Dedifferentiated amniotic fluid mesenchymal stem cell (primary cell): Measurements from ENCODE around the gene PCBP3.

Experiments
- DNase-seq: peaks from one replicate; pipeline ENCODE4 v3.0.0-alpha.2; 2016; ENCODE audit errors: extremely low spot score

Gene PCBP3

DNA sequence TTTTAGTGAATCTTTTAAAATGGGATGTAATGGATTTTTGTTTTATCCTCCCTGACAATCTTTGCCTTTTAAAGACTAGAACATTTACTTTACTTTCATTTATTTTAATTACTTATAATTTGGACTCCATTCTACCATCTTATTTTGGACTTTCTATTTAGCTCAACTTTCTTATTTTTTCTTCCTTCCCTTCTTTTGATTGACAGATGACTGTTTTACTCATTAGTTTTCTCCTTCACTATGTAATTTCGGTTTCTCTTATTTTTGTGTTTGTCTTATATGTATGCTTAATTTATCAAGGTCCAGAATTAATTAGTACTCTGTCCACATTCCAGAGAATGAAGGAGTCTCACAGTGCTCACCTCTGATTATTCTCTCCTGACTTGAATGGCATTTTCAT lies 109.9 kb downstream of the PCBP3 start:
- no peak for DNase-seq

DNA sequence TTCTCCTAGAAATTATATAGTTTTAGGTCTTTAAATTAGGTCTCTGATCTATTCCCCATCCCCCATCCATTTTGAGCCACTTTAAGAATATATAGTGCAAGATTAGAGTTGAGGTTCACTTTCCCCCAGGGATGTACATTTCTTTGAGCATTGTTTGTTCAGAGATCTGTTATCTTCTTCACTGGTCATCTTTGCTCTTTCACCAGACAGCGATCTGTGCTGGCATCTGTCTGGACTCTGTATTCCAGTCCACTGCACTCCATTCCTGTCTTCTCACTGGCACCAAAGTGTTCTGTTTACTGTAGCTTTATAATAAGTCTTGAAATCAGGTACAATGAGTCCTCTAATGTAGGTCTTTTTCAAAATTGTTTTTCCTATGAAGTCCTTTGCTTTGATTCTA lies 112.5 kb downstream of the PCBP3 start:
- DNase-seq, result no peak

DNA sequence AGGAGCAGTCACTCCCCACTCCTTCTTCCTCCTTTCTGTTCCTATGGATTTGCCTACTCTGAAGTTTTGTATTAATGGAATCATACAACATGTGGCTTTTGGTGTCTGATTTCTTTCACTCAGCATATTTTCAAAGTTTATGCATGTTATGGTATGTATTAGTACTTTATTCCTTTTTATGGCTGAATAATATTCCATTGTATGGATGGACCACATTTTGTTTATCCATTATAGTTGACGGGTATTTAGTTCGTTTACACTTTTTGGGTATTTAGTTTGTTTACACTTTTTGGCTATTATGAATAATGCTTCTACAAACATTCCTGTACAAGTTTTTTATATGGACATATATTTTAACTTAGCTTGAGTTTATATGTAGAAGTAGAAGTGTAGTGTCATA lies 113.1 kb downstream of the PCBP3 start:
- no peak for DNase-seq

DNA sequence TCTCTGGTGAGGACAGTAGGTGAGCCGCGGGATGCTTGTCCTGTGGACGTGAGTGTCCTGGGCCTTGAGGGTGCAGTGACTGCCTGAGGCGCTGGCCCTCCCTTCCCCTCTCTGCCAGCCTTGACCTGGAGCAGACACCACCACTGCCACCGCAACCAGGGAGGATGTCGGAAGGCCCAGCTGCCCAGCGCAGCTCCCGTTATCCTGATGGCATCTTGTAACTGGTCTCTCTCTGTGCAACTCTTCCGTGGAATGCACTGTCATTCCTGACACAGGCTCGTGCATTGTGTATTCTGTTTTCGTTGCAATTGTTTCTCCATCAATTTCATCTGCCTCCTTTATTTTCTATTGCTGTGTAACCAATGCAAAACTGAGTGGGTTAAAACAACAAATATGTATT lies 118.2 kb downstream of the PCBP3 start:
- no peak for DNase-seq

DNA sequence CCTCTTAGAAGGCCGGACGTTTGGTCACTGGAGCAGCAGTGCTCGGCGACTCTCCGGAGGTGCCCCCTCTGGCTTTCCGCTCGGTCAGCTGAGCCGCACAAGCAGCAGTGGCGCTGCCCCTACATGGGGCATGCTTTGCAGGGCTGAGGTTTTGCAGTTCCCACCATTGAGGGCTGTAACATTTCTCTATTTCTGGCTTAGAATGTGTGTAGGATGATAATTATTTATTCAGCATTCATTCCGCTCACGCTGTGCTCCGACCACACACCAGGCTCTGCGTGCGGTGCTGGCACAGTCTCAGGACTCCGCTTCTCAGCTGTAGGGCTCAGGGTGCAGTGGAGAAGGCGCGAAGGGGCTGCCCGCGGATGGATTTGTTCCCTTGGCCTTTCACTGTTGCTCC lies 119.5 kb downstream of the PCBP3 start:
- no peak for DNase-seq

DNA sequence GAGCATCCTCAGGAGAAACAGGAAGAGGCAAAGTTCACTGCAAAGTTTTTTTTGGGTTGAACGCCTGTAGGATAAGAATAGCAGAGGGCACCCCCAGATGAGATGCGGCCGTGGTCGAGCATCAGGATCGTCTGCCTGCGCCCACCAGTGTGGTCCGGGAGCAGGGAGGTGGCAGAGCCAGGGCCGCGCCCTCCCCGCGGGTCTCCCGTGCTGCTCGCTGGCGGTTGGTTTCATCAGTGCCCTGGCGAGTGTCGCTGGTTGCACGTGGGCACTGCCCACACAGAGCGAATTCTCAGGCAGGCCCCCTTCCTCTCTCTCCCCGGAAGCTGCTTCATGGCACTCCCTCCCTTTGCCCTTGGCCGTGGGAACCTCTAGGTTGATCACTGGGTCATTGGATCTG lies 120.0 kb downstream of the PCBP3 start:
- no peak for DNase-seq

DNA sequence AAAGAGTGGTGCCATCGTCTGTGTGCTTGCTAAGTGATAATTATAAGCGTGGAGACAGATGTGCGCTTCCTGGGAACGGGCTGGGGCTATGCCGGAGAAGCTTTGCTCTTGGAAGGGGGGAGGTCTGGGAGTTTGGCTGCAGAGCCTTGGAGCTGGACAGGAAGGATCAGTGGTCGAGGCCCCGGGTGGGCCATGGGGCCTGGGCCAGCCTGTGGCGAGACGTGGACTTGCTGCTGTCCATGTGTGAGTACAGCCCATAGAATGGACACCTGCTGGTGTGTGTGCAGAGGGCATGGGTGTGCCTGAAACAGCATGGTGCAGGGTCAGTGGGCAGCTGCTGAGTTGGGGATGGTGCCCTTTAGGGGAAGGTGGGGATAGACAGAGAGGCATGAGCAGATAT lies 121.3 kb downstream of the PCBP3 start:
- DNase-seq, result no peak

DNA sequence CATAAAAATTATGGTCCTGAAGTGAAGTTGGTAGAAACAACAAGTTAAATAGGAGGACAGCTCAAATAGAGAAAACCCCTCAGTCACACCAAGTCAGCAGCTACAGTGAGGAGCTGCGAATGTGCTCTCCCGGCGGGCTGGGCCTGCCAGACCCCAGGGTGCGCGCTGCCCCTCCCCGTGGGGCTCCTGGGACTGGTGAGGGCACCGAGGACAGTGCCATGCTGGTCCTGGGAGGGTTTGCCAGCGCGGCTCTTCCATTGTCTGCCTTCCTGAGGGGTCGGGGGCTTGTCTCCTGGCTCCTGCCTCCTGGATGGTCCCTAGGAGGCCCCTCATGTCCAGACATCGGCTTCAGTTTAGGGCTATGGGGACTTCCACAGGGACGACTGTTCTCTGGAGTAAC lies 121.8 kb downstream of the PCBP3 start:
- no peak for DNase-seq

DNA sequence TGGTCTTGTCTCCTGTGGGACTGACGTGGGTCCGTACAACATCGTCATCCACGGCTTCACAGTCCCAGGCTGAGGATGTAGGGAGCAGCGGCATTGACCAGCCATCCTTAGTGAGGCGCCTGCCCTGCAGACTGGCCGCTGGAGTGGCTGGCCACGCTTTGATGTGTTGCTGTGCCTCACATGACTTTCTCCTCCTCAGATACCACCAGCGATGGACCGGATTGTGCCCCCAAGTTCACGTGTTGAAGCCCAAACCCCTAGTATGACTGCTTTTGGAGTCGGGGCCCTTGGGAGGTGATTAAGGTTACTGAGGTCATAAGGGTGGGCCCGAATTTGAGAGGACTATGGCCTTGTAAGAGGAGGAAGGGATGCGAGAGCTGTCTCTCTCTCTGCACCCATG lies 122.5 kb downstream of the PCBP3 start:
- no peak for DNase-seq

DNA sequence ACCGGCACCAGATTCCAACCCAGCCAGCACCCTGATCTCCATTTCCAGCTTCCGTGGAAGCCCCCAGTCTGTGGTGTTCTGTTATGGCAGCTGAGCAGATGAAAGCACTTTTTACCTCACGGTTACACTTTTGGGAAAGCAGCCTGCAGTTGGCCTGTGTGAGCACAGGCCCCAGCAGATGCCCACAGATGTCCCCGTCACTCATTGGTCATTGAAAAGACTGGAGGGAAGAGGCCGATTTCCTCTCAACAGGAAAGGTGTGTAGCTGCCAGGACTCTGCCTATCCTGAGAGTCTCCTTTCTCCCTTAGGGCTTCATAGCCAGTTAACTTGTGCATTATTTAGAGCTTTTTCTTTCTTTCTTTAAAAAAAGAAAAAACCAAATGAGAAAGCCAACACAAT lies 123.0 kb downstream of the PCBP3 start:
- no peak for DNase-seq

DNA sequence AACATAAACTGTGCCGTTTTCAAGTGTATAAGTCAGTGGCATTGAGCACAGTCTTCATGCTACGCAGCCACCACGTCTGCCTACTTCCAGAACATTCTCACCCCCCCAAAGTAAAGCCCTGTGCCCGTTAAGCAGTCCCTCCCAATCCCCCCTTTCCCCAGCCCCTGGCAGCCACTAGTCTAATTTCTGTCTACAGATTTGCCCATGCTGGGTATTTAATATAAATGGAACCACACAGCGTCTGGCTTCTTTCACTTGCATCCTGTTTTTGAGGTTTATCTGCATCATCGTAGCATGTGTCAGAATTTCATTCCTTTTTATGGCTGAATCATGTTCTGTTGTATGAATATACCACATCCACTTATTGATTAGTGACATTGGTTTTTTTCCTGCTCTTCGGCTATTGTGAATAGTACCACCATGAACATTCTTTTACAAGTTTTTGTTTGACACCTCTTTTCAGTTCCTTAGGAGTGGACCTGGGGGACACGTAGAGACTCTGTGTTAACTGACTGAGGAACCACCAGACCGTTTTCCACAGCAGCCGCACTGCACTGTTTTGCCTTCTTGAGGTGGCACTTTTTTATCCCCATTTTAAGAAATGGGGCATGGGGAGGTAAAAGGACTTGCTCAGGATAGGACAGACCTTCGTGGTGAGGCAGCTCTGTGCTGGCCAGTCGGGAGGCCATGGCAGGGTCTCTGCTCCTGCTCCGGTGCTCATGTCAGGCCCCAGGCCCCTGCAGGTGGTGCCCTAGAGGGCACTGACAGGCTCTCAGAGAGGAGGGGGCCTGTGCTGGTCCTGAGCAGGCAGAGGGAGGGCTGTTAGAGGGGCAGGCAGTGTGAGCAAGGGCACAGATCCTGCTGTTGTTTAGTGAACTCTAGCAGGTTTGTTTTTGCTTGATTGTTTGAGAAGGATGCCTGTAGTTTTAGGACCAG lies 123.8 kb downstream of the PCBP3 start:
- DNase-seq, result no peak

DNA sequence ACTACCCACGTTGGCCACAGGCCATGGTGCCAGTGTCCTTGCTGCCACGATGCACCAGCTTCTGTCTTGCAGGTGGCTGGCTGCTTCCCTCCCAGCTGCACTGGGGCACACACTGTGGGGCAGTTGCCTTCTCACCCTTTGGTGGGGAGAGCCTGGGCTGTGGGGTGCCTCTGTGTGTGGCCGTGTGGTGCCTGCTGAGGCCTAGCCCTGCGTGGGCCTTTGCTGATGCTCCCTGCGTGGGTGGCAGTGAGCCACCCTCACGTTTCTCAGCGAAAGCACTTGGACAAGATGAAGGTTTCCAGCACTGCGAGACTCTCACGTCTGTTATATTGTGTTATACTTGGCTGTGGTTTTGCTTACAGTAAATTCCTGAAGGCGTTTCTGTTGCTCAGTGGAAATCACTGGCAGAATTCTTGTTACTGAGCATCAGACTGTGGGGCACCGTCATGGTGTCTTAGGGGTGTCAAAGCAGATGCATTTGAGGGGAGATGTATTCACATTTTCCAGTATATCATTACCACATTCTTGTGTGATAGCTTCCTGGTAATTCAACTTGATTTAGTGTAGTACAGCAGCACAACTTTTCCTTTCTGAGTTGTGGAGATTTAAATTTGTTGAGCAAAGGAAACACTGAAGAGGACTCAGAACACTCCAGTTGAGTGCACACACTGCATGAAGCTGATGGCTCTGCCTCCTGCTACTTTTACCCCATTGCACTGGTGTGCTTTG lies 124.7 kb downstream of the PCBP3 start:
- DNase-seq, result no peak

DNA sequence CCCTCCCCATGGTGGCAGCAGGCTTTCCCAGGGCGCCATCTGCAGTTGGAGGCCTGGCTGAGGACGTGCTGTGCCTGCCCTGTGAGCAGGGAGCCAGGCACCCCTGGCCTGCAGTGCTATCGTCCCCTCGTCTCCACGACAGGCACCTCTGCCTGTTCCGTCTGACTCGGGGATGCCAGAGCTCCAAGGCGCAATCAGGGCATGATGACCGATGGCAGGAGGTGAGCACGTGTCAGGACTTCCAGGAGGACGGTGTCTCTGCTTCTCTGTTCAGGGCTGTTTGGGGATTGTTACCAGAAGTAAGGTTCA lies 125.2 kb downstream of the PCBP3 start:
- DNase-seq, result no peak

DNA sequence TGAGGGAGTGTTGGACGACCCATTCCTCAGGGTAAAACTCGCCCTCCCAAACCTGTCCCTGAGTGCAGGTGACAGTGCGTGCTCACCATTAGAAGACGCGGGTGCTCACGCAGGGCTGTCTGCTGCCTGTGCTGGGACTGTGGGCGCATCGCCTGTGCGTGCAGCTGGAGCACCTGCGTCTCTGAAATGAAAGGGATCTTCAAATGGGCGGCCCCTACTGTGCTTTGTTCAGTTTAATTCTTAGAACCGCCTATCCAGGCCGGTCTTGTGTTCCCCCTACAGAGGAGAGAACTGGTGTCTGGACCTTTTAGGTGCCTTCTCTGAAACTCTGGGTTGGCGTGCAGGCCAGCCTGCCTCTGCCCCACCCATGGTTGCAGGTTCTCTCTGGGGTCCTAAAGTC lies 125.8 kb downstream of the PCBP3 start:
- DNase-seq, result no peak

DNA sequence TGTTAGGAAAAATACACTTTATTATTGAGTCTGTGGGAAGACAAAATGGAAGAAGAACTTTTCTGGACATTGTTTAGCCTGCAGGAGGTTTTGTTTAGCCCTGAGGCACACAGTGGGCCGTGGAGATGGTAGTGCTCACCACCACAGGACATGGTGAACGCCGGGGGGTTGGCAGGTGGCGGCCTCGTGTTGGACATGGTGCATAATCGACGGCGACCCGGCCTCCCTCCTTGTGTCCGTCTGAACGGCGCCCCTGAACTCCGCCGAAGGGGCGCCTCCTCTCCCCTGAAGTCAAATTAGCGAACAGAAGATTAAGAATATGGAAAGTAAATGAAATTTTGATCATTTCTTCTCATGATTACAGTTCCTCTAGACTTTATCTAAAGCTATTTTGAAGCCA lies 126.4 kb downstream of the PCBP3 start:
- no peak for DNase-seq

DNA sequence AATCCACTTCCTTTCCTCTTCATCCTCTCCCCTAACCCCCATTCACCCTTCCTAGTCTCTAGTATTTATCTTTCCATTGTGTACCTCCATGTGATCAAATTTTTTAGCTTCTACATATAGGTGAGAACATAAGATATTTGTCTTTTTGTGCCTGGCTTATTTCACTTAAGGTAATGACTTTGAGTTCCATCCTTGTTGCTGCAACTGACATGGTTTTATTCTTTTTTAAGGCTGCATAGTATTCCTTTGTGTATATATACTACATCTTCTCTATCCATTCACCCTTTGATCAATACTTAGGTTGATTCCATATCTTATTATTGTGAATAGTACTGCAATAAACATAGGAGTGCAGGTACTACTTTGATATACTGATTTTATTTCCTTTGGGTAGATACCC lies 128.7 kb downstream of the PCBP3 start:
- no peak for DNase-seq

DNA sequence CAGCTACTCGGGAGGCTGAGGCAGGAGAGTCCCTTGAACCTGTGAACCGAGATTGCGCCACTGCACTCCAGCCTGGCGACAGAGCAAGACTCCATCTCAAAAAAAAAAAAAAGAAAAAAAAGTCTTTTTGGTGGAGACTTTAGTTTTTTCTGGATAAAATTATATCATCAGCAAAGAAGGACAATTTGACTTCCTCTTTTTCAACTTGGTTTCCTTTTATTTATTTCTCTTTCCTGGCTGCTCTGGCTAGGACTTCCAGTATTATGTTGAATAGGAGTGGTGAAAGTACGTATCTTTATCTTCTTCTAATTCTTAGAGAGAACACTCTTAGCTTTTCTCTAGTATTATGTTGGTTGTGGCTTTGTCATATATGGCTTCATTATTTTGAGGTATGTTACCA lies 130.8 kb downstream of the PCBP3 start:
- DNase-seq, result no peak

DNA sequence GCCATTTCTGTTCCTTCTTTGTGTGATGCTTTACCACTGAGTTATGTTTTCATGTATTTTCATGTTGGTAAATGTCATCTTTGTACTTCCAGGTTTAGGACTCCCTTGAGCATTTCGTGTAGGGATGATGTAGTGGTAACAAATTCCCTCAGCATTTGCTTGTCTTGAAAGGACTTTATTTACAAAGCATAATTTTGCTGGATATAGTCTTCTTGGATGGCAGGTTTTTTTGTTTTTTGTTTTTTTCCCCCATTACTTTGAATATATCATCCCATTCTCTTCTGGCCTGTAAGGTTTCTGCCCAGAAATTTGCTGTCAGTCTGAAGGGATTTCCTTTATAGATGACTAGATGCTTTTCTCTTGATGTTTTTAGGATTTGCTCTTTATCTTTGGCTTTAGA lies 133.4 kb downstream of the PCBP3 start:
- no peak for DNase-seq

DNA sequence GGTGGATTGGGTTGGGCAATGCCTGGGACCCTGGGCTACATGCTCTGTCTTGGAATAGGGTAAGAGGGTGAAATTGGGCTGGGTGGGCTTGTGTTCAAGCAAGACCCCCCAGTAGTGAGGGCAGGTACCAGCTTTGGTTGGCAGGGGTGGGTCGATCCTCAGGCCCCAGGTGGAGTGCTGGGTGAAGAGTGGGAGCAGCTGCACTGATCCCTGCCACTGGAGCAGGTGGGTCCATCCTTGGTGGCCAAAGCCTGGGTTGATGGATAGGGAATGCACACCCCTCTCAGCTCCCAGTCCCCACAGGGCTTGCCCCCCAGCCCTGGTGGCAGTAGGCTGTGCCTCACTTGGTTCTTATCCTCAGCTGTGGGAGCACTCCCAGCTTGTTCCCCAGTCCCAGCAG lies 135.2 kb downstream of the PCBP3 start:
- DNase-seq, result no peak

DNA sequence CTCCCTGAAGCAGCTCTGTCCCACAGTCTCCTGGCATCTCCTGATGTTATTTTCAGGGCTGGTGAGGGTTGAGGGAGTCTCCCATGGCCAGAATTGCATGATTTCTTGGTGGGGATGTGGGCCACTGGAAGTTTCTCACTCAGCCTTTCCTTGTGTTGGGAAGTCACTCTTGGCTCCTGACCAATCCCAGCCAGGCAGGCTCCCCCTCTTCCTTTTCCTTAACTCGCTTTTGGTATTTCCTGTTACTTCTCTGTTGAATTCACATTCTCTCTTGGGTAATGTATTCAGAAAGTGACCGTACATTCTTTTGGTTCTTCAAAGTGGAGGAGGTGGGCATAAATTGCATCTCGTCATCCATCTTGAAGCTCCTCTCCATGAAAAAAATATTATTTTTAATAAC lies 135.7 kb downstream of the PCBP3 start:
- no peak for DNase-seq

DNA sequence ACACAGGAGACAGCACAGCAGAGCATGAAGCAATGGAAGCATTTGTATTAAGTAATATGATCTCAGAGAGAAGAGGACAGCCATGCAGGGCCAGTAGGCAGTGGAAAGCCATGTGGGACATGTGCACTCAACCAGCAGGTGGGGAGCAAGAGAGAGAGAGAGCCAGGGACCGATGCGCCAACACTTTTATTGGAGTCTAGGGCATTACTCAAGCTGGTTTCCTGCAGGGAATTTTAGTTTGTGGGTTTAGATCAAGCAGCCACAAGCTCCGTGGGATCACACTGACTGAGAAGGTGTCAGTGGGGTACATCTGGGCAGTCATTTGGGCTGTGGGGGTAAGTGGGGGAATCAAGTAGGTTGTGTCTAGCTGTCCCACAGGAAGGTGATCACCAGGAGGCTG lies 137.1 kb downstream of the PCBP3 start:
- DNase-seq, result no peak

DNA sequence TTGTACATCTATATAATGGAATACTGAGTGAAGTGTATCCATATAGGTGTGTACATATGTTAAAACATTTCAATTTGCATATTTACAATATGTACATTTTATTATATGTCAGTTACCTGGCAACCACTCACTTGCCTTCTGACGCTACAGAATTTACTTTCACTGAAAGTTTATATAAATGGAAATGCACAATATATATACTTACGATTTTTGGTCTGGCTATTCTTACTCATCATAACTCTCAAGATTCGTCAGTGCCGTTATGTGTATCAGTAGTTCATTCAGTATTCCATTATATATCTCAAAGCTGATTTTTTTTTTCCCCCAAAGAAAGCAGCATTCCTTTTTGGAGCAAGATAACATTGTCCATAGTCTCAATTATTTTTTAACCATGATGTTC lies 138.2 kb downstream of the PCBP3 start:
- DNase-seq, result no peak

DNA sequence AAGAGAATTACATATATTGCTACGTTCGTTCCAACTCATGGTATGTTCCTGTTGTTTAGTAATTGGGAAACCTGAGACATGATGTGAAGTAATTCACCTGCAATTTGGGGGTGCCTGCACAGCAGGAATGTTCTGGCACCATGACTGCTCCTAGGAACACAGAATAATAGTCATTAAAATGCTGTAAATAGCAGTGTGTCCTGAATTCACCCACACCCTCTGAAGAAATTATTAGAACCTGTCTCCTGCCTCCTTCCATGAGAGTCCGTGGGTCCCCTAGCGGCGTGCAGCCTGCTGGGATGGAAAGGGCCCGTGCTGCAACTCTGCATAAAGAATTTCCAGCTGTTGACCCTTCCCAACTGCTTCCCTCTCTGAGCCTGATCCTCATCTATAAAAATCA lies 143.1 kb downstream of the PCBP3 start:
- DNase-seq, result no peak

DNA sequence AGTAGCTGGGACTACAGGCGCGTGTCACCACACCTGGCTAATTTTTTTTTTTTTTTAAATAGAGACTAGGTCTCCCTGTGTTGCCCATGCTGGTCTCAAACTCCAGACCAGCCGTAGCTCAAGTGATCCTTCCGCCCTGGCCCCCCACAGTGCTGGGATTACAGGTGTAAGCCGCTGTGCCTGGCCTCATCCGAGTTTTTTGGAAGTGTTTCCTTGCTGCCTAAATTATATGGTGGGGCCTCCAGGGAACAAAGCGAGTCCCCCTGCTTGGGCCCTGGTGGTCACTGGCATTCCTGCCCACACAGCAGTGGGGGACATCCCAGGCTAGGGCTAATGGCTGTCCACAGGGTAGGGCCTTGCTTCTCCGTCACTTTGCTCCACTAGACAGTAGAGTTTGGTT lies 143.8 kb downstream of the PCBP3 start:
- DNase-seq, result no peak
